H1 (cell line): ENCODE measurements around the gene BPIFB4. TPM values are rescaled to one million over a fixed set of nuclear protein-coding genes. Genes with fewer than 3 reads are reported as not detected.

ENCODE experiments used
- CTCF ChIA-PET: fragments of 300-600 bp; sonication (Branson Sonifier 250); formaldehyde crosslinking; loops from one replicate; lab custom pipeline; 2021; ENCODE audit not compliant: partially characterized antibody; lab: Charles Lee
- POLR2A ChIA-PET: fragments of 300-600 bp; sonication (Branson Sonifier 250); formaldehyde crosslinking; loops from one replicate; lab custom pipeline; 2021; ENCODE audit warnings: inconsistent platforms; ENCODE audit not compliant: partially characterized antibody; lab: Charles Lee
- DNase-seq, 2 experiments: peaks; one replicate each; pipeline versions ENCODE4 v3.0.0 to v3.0.0-alpha.2; 2010 to 2022; ENCODE audit warnings: low spot score in 2 of 2, low read depth in 1 of 2, mixed read lengths in 1 of 2
- FAIRE-seq: peaks from 2 replicates; lab custom pipeline; 2011; peaks lifted over from hg19 to GRCh38; lab: Jason Lieb, UNC
- H2AFZ ChIP-seq: 2 replicates; pipeline ENCODE4 v1.8.1; 2012; ENCODE audit warnings: low read length, inconsistent platforms
- H2AK5ac ChIP-seq: 2 replicates; pipeline ENCODE4 v1.6.1; 2013; ENCODE audit warnings: low read depth, low read length
- H2BK120ac ChIP-seq: replicated peaks from 2 replicates; pipeline ENCODE3; 2013; ENCODE audit warnings: low read depth, low read length, inconsistent platforms
- H2BK12ac ChIP-seq: 2 replicates; pipeline ENCODE4 v1.6.1; 2013; ENCODE audit warnings: low read depth, low read length
- H2BK15ac ChIP-seq: 2 replicates; pipeline ENCODE4 v1.6.1; 2013; ENCODE audit warnings: low read length
- H2BK20ac ChIP-seq: 2 replicates; pipeline ENCODE4 v1.6.1; 2013; ENCODE audit warnings: low read length
- H2BK5ac ChIP-seq: 2 replicates; pipeline ENCODE4 v1.6.1; 2013; ENCODE audit warnings: low read depth, low read length
- H3K14ac ChIP-seq: 2 replicates; pipeline ENCODE4 v1.6.1; 2013; ENCODE audit warnings: inconsistent platforms; ENCODE audit not compliant: insufficient read length
- H3K18ac ChIP-seq: 2 replicates; pipeline ENCODE4 v1.6.1; 2013; ENCODE audit warnings: low read length; ENCODE audit errors: extremely low read depth
- H3K23ac ChIP-seq: 2 replicates; pipeline ENCODE4 v1.6.1; 2013; ENCODE audit warnings: inconsistent platforms; ENCODE audit not compliant: insufficient read length
- H3K23me2 ChIP-seq: 2 replicates; pipeline ENCODE4 v1.6.1; 2013; ENCODE audit warnings: low read depth, low read length
- H3K27ac ChIP-seq: 2 replicates; pipeline ENCODE4 v1.6.1; 2011; ENCODE audit warnings: low read depth, low read length, inconsistent platforms
- H3K27me3 ChIP-seq, 4 experiments: replicated peaks in 1 of 4; 1 replicate in 1 of 4; 2 replicates in 3 of 4; pipeline versions ENCODE4 v1.6.1 to v1.8.1; 2011 to 2013; ENCODE audit warnings: low read length in 3 of 4, mild to moderate bottlenecking in 3 of 4, inconsistent platforms in 2 of 4, mixed read lengths in 2 of 4, moderate library complexity in 1 of 4; ENCODE audit not compliant: control insufficient read depth in 3 of 4, insufficient read depth in 3 of 4; ENCODE audit errors: extremely low read depth in 1 of 4
- H3K36me3 ChIP-seq, 4 experiments: 2 replicates each; pipeline versions ENCODE4 v1.6.1 to v1.8.1; 2011 to 2013; ENCODE audit warnings: mild to moderate bottlenecking in 4 of 4, low read length in 3 of 4, moderate library complexity in 2 of 4, control low read depth in 1 of 4, inconsistent platforms in 1 of 4; ENCODE audit not compliant: insufficient read depth in 4 of 4, control insufficient read depth in 2 of 4
- H3K4ac ChIP-seq: replicated peaks from 2 replicates; pipeline ENCODE3; 2013; ENCODE audit warnings: low read length, low read depth, mixed read lengths, inconsistent platforms; ENCODE audit not compliant: insufficient read length
- H3K4me1 ChIP-seq, 4 experiments: replicated peaks in 1 of 4; 1 replicate in 1 of 4; 2 replicates in 3 of 4; pipeline versions ENCODE4 v1.6.1 to v1.8.1; 2011 to 2013; ENCODE audit warnings: low read length in 3 of 4, inconsistent platforms in 2 of 4, mixed read lengths in 1 of 4; ENCODE audit not compliant: insufficient read depth in 4 of 4, control insufficient read depth in 3 of 4
- H3K4me2 ChIP-seq, 2 experiments: 2 replicates each; pipeline versions ENCODE4 v1.6.1 to v1.8.1; 2011 to 2013; ENCODE audit warnings: low read depth in 2 of 2, low read length in 2 of 2, control low read depth in 1 of 2, inconsistent platforms in 1 of 2, mild to moderate bottlenecking in 1 of 2; ENCODE audit not compliant: insufficient read depth in 1 of 2
- H3K4me3 ChIP-seq, 4 experiments: fragments of 200-600, 300-600 bp in 1 of 4; sonication (generic), shearing (Covaris generic), sonication (Bioruptor Twin) in 1 of 4; 2 replicates each; pipeline versions ENCODE4 v1.5.1 to v1.8.1; 2011 to 2016; ENCODE audit warnings: low read length in 4 of 4, low read depth in 3 of 4, control low read depth in 2 of 4, inconsistent platforms in 2 of 4, mild to moderate bottlenecking in 2 of 4, mixed read lengths in 1 of 4, moderate library complexity in 1 of 4; ENCODE audit not compliant: insufficient read depth in 2 of 4; ENCODE audit errors: extremely low read depth in 1 of 4
- H3K56ac ChIP-seq: replicated peaks from 2 replicates; pipeline ENCODE3; 2013; ENCODE audit warnings: low read depth, mild to moderate bottlenecking, mixed read lengths, low read length, inconsistent platforms; ENCODE audit not compliant: insufficient read length
- H3K79me1 ChIP-seq: 2 replicates; pipeline ENCODE4 v1.6.1; 2013; ENCODE audit warnings: low read depth, low read length, control low read depth
- H3K79me2 ChIP-seq, 2 experiments: 2 replicates each; pipeline versions ENCODE4 v1.6.1 to v1.8.1; 2012 to 2013; ENCODE audit warnings: low read length in 2 of 2, mild to moderate bottlenecking in 2 of 2, inconsistent platforms in 1 of 2; ENCODE audit not compliant: insufficient read depth in 2 of 2, control insufficient read depth in 1 of 2
- H3K9ac ChIP-seq, 4 experiments: replicated peaks in 1 of 4; 1 replicate in 1 of 4; 2 replicates in 3 of 4; pipeline versions ENCODE4 v1.6.1 to v1.8.1; 2011 to 2013; ENCODE audit warnings: low read depth in 3 of 4, low read length in 3 of 4, control low read depth in 2 of 4, mild to moderate bottlenecking in 2 of 4, moderate library complexity in 2 of 4, inconsistent platforms in 1 of 4; ENCODE audit errors: extremely low read depth in 1 of 4
- H3K9me3 ChIP-seq, 2 experiments: 2 replicates each; pipeline versions ENCODE4 v1.6.1 to v1.8.1; 2012 to 2013; ENCODE audit warnings: mild to moderate bottlenecking in 2 of 2, moderate library complexity in 2 of 2, control low read depth in 1 of 2, inconsistent platforms in 1 of 2, low read depth in 1 of 2, low read length in 1 of 2, mixed read lengths in 1 of 2; ENCODE audit not compliant: insufficient read depth in 2 of 2
- H4K20me1 ChIP-seq, 2 experiments: replicated peaks in 1 of 2; 2 replicates each; pipeline versions ENCODE3 to v1.8.1; 2011 to 2013; ENCODE audit warnings: inconsistent platforms in 2 of 2, low read length in 2 of 2, mild to moderate bottlenecking in 1 of 2; ENCODE audit not compliant: insufficient read depth in 2 of 2, control insufficient read depth in 1 of 2
- H4K5ac ChIP-seq: 2 replicates; pipeline ENCODE4 v1.6.1; 2013; ENCODE audit warnings: low read length, low read depth, mixed read lengths, inconsistent platforms; ENCODE audit not compliant: insufficient read length
- H4K8ac ChIP-seq: 2 replicates; pipeline ENCODE4 v1.8.0; 2013; ENCODE audit warnings: mild to moderate bottlenecking, moderate library complexity, low read length, inconsistent platforms; ENCODE audit not compliant: insufficient read depth; ENCODE audit errors: extremely low read depth
- H4K91ac ChIP-seq: replicated peaks from 2 replicates; pipeline ENCODE3; 2013; ENCODE audit warnings: low read length, mixed read lengths, inconsistent platforms; ENCODE audit not compliant: insufficient read length
- CBX8 ChIP-seq: fragments of 300-800, 300-1000 bp; sonication (generic); IDR thresholded peaks from 2 replicates; pipeline ENCODE4 v1.7.1; 2016; ENCODE audit warnings: low read depth, low read length, borderline replicate concordance
- CHD1 ChIP-seq: IDR thresholded peaks from 2 replicates; pipeline ENCODE4 v1.6.1; 2012; ENCODE audit warnings: low read depth, low read length, improper control_type of control experiment
- JUN ChIP-seq: IDR thresholded peaks from 2 replicates; pipeline ENCODE4 v1.6.1; 2011; ENCODE audit warnings: low read depth, mild to moderate bottlenecking, improper control_type of control experiment, low read length
- KDM1A ChIP-seq: fragments of 200-600, 300-600 bp; sonication (generic); IDR thresholded peaks from 2 replicates; pipeline ENCODE4 v1.7.1; 2016; ENCODE audit warnings: mild to moderate bottlenecking, low read length, borderline replicate concordance
- KDM4A ChIP-seq: IDR thresholded peaks from one replicate; pipeline ENCODE4 v1.7.1; 2012; ENCODE audit warnings: low read depth, mild to moderate bottlenecking, moderate library complexity, low read length, inconsistent platforms; ENCODE audit not compliant: severe bottlenecking
- PHF8 ChIP-seq: fragments of 200-600 bp; sonication (generic); conservative IDR thresholded peaks from 2 replicates; pipeline ENCODE4 v1.7.1; 2012; ENCODE audit warnings: low read depth, mild to moderate bottlenecking, inconsistent platforms, low read length, moderate library complexity
- POU5F1 ChIP-seq: IDR thresholded peaks from 2 replicates; pipeline ENCODE4 v1.6.1; 2011; ENCODE audit warnings: low read depth, mild to moderate bottlenecking, low read length, moderate library complexity
- RXRA ChIP-seq: IDR thresholded peaks from 2 replicates; pipeline ENCODE4 v1.6.1; 2011; ENCODE audit warnings: low read depth, mild to moderate bottlenecking, low read length, moderate library complexity; ENCODE audit not compliant: insufficient read depth
- SP4 ChIP-seq: IDR thresholded peaks from 2 replicates; pipeline ENCODE4 v1.6.1; 2012; ENCODE audit warnings: low read length, inconsistent platforms
- TAF7 ChIP-seq: optimal IDR thresholded peaks from 2 replicates; pipeline ENCODE3; 2011; ENCODE audit warnings: low read depth, mild to moderate bottlenecking, inconsistent platforms, low read length, moderate library complexity, borderline replicate concordance
- TCF12 ChIP-seq: IDR thresholded peaks from 2 replicates; pipeline ENCODE4 v1.6.1; 2011; ENCODE audit warnings: low read depth, mild to moderate bottlenecking, low read length
- TEAD4 ChIP-seq: IDR thresholded peaks from 2 replicates; pipeline ENCODE4 v1.6.1; 2012; ENCODE audit warnings: low read depth, low read length, inconsistent platforms, mixed read lengths
- WGBS, 2 experiments: shearing (Covaris generic) in 1 of 2; methylation state at CpG; one replicate each; pipeline versions ENCODE4 v1.1.6 to v1.1.7; 2013 to 2015; ENCODE audit warnings: low lambda C conversion rate in 2 of 2, mixed read lengths in 2 of 2, inconsistent platforms in 1 of 2, low coverage in 1 of 2, missing lambda C conversion rate in 1 of 2; ENCODE audit not compliant: insufficient replicate concordance in 2 of 2, insufficient coverage in 1 of 2, insufficient read length in 1 of 2; ENCODE audit errors: extremely low coverage in 1 of 2, missing lambda C conversion rate in 1 of 2; 5-methylcytosine and 5-hydroxymethylcytosine counted together
- polyA plus RNA-seq, 7 experiments: library from polyadenylated mRNA; depleted of rRNA in 3 of 7; stranded (reverse) in 5 of 7; unstranded in 2 of 7; fragments of >200 nt in 5 of 7; fragments of 200-250 nt in 2 of 7; gene quantifications; 1 replicate in 5 of 7; 2 replicates in 1 of 7; 4 replicates in 1 of 7; pipeline versions ENCODE4 v1.2.1 to v1.2.3, GENCODE V29; 2011 to 2013; ENCODE audit warnings: missing spikeins in 2 of 7, mixed read lengths in 2 of 7
- total RNA-seq: library from RNA; stranded (reverse); fragmentation: NEBNext Ultra II Directional; extraction: Animal tissue kit (Norgen Biotek cat#: 25700); gene quantifications from 2 replicates; pipeline ENCODE4 v1.2.1, GENCODE V29; 2021
- TF ChIP-seq, protein P1 (sequence below), 3 experiments: IDR thresholded peaks; 1 replicate in 2 of 3; 2 replicates in 1 of 3; pipeline versions ENCODE4 v1.5.1 to v1.6.1; 2011; ENCODE audit warnings: low read length in 3 of 3, mild to moderate bottlenecking in 3 of 3, inconsistent platforms in 2 of 3, low read depth in 1 of 3, moderate library complexity in 1 of 3; ENCODE audit not compliant: insufficient read depth in 1 of 3; ENCODE audit errors: control extremely low read depth in 1 of 3

The BPIFB4 gene
- total and polyA plus RNA-seq, 2 of the 8 experiments (the other 6 are each of a cell fraction or from before 2014, with no cell fraction given): not detected

DNA sequence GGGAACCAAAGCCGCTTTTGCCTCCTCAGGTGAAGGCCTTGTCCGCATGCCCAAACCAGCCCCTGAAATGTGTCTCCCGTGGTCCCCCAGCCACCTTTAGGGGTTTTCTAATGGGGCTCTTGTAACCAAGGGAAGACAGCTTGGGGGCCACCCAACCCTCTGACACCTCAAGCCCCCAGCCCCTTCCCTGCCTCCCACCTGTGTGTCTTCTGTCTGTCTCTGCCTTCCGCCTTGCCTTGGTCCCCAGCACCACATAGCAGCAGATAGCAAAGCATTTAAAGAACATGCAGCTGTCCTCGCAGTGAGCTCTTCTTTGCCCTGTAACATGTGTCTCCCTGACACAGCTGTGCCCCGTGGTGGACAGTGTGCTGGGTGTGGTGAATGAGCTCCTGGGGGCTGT, 16.2 kb upstream of the BPIFB4 start:
- Histone ChIP-seq H4K5ac (no peak overlapping the region), H4K8ac (no peak overlapping the region; the same call in 1 of the 2 replicates), H3K27me3 (no peaks in the 10 kb centered on the region), H2BK120ac (no peak overlapping the region), H3K27ac (no peak overlapping the region), H3K56ac (no peak overlapping the region), H2AFZ (no peak overlapping the region), H3K23ac (no peak overlapping the region), H3K36me3 (no peaks in the 10 kb centered on the region), H2BK15ac (no peak overlapping the region), H3K23me2 (no peaks in the 10 kb centered on the region), H3K18ac (no peak overlapping the region), H3K9ac (no peak overlapping the region), H3K4me1 (no peaks in the 10 kb centered on the region), H2BK12ac (no peak overlapping the region), H3K14ac (no peak overlapping the region), H2BK20ac (no peak overlapping the region), H3K4me3 (no peak overlapping the region), H3K4me2 (no peak overlapping the region), H3K9me3 (no peaks in the 10 kb centered on the region), H4K20me1 (no peaks in the 10 kb centered on the region), H3K79me1 (no peaks in the 10 kb centered on the region), H4K91ac (no peak overlapping the region), H2BK5ac (no peak overlapping the region), H3K4ac (no peak overlapping the region), H2AK5ac (no peak overlapping the region), H3K79me2 (no peaks in the 10 kb centered on the region)
- WGBS, 2 experiments: 82% methylated on average over 6 of the region's 6 CpGs; no CpG with 5 or more reads in 1 of the 2 experiments
- ChIA-PET POLR2A (no interaction called here), CTCF (interaction anchor here (0.6 to 0.8 kb wide), 2 partner anchors 10 to 14 kb away, joined by 3 read pairs; no protein-coding TSS in a partner anchor)
- DNase-seq (no peak), FAIRE-seq (no peak)
- TF ChIP-seq, protein P1, sequence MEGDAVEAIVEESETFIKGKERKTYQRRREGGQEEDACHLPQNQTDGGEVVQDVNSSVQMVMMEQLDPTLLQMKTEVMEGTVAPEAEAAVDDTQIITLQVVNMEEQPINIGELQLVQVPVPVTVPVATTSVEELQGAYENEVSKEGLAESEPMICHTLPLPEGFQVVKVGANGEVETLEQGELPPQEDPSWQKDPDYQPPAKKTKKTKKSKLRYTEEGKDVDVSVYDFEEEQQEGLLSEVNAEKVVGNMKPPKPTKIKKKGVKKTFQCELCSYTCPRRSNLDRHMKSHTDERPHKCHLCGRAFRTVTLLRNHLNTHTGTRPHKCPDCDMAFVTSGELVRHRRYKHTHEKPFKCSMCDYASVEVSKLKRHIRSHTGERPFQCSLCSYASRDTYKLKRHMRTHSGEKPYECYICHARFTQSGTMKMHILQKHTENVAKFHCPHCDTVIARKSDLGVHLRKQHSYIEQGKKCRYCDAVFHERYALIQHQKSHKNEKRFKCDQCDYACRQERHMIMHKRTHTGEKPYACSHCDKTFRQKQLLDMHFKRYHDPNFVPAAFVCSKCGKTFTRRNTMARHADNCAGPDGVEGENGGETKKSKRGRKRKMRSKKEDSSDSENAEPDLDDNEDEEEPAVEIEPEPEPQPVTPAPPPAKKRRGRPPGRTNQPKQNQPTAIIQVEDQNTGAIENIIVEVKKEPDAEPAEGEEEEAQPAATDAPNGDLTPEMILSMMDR (IDR thresholded peaks at IDR 0.05; ENCODE audit: control extremely low read depth in 1 of 3, insufficient read depth in 1 of 3, low read depth in 1 of 3, low read length in 3 of 3): no peak
- TF ChIP-seq RXRA (no peak), PHF8 (no peak), TAF7 (no peak), JUN (no peak), TEAD4 (no peak), KDM1A (no peak), KDM4A (no peak), TCF12 (no peak), SP4 (no peak), CHD1 (no peak), POU5F1 (no peak), CBX8 (no peak)
